Dendritic cell treated with granulocyte-macrophage colony-stimulating factor and Interleukin-4, amounts not matched to agents 40 ng/mL and 50 ng/mL, for 4 days (primary cell): ENCODE data around the gene CHTF8.
"Not testable (repeated sequence)": the region's sequence is repeated elsewhere in the genome, so short reads cannot be mapped to it uniquely, and the experiment has no call there.

Experiments used
- H3K27ac Mint-ChIP-seq: one replicate; pipeline ENCODE4 v1.8.0; 2022; ENCODE audit warnings: mild to moderate bottlenecking, mixed read lengths
- H3K27me3 Mint-ChIP-seq: one replicate; pipeline ENCODE4 v1.8.0; 2022; ENCODE audit warnings: mild to moderate bottlenecking, mixed read lengths
- H3K36me3 Mint-ChIP-seq: one replicate; pipeline ENCODE4 v1.8.0; 2022; ENCODE audit warnings: low read depth, mixed read lengths
- H3K4me1 Mint-ChIP-seq: one replicate; pipeline ENCODE4 v1.8.0; 2022; ENCODE audit warnings: low read depth, mixed read lengths
- H3K4me3 Mint-ChIP-seq: one replicate; pipeline ENCODE4 v1.8.0; 2022; ENCODE audit warnings: mild to moderate bottlenecking, moderate library complexity, mixed read lengths
- H3K9me3 Mint-ChIP-seq: one replicate; pipeline ENCODE4 v1.8.0; 2022; ENCODE audit warnings: mixed read lengths
- intact Hi-C: fragments of 100-400 bp; cut with micrococcal nuclease; formaldehyde crosslinking; loops from one replicate; pipeline ENCODE4 v1.15.0; 2022

CHTF8 gene

DNA sequence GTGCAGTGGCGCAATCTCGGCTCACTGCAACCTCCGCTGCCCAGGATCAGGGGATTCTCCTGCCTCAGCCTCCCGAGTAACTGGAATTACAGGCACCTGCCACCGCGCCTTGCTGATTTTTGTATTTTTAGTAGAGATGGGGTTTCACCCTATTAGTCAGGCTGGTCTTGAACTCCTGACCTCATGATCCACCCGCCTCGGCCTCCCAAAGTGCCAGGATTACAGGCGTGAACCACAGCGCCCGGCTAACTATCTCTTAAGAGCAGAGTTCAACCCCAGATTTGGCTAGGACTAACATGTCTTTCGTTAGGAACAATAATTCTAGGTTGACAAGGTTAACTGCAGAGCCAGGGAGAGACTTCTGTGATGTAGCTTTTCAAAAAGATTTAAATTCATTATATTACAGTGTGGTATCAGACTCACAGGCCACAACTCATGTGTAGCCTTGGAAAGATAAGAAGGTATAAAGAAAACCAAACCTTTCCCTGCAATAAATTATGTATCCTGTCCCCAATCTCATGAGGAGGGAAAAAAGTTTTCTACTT, 4.3 kb downstream of the CHTF8 start:
- no peaks in the 10 kb centered on the region for H3K9me3 Mint-ChIP-seq
- peaks cover 30% of the 10 kb centered on the region for H3K4me1 Mint-ChIP-seq
- H3K36me3 Mint-ChIP-seq: peaks cover 50% of the 10 kb centered on the region
- intact Hi-C loops: loop anchor here (10.0 kb wide), 1 partner anchor 423 kb away; no protein-coding TSS in a partner anchor
- no peak overlapping the region for H3K27ac Mint-ChIP-seq
- no peaks in the 10 kb centered on the region for H3K27me3 Mint-ChIP-seq
- H3K4me3 Mint-ChIP-seq: no peak overlapping the region

DNA sequence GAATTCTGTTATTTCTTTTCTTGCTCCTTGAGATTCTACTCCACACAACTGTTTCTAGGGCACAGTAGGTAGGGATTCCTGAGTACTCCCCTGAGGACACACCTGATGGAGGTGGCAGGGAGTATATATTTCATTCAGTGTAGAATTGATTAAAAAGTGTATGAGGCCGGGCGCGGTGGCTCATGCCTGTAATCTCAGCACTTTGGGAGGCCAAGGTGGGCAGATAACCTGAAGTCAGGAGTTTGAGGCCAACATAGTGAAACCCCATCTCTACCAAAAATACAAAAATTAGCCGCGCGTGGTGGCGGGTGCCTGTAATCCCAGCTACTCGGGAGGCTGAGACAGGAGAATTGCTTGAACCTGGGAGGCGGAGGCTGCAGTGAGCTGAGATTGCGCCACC, 5.6 kb downstream of the CHTF8 start:
- not testable (repeated sequence) for H3K27me3 Mint-ChIP-seq, H3K27ac Mint-ChIP-seq, H3K9me3 Mint-ChIP-seq, H3K4me3 Mint-ChIP-seq
- Mint-ChIP-seq H3K36me3 (peaks cover 46% of the 10 kb centered on the region), H3K4me1 (peaks cover 26% of the 10 kb centered on the region)
- intact Hi-C loops: loop anchor here (10.0 kb wide), 1 partner anchor 422 kb away; no protein-coding TSS in a partner anchor

GRCh38 chr16:69126221-69126620, 6.2 kb downstream of the CHTF8 start:
- H3K4me3 Mint-ChIP-seq: no peak overlapping the region
- H3K9me3 Mint-ChIP-seq: no peaks in the 10 kb centered on the region
- H3K36me3 Mint-ChIP-seq: peaks cover 46% of the 10 kb centered on the region
- intact Hi-C loops: loop anchor here (10.0 kb wide), 1 partner anchor 421 kb away; no protein-coding TSS in a partner anchor
- no peaks in the 10 kb centered on the region for H3K27me3 Mint-ChIP-seq
- no peak overlapping the region for H3K27ac Mint-ChIP-seq
- peaks cover 23% of the 10 kb centered on the region for H3K4me1 Mint-ChIP-seq

DNA sequence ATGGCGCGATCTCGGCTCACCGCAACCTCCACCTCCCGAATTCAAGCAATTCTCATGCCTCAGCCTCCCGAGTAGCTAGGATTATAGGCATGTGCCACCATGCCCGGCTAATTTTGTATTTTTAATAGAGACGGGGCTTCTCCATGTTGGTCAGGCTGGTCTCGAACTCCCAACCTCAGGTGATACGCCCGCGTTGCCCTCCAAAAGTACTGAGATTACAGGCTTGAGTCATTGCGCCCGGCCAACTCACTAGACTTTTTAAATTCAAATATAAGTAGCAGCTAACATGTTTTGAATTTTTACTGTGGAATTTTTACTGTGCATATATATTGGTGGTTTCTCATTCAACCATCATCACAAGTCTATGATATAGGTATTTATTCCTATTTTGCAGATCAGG, 7.4 kb downstream of the CHTF8 start:
- intact Hi-C loops: loop anchor here (2.0 to 10.0 kb wide), 3 partner anchors 222 to 598 kb away; no protein-coding TSS in a partner anchor
- H3K27me3 Mint-ChIP-seq, H3K9me3 Mint-ChIP-seq, H3K27ac Mint-ChIP-seq, H3K4me3 Mint-ChIP-seq: not testable (repeated sequence)
- Mint-ChIP-seq H3K36me3 (peaks cover 56% of the 10 kb centered on the region), H3K4me1 (peaks cover 18% of the 10 kb centered on the region)

GRCh38 chr16:69124406-69124805, 8.0 kb downstream of the CHTF8 start:
- H3K27ac Mint-ChIP-seq, H3K4me3 Mint-ChIP-seq, H3K27me3 Mint-ChIP-seq, H3K9me3 Mint-ChIP-seq: not testable (repeated sequence)
- H3K36me3 Mint-ChIP-seq: peaks cover 61% of the 10 kb centered on the region
- peaks cover 14% of the 10 kb centered on the region for H3K4me1 Mint-ChIP-seq
- intact Hi-C loops: loop anchor here (2.0 to 10.0 kb wide), 3 partner anchors 222 to 597 kb away; no protein-coding TSS in a partner anchor

GRCh38 chr16:69123910-69124309, 8.5 kb downstream of the CHTF8 start:
- intact Hi-C loops: loop anchor here (2.0 to 10.0 kb wide), 3 partner anchors 221 to 597 kb away; no protein-coding TSS in a partner anchor
- H3K4me3 Mint-ChIP-seq: no peak overlapping the region
- peaks cover 12% of the 10 kb centered on the region for H3K4me1 Mint-ChIP-seq
- H3K9me3 Mint-ChIP-seq: no peaks in the 10 kb centered on the region
- H3K27me3 Mint-ChIP-seq: no peaks in the 10 kb centered on the region
- no peak overlapping the region for H3K27ac Mint-ChIP-seq
- peaks cover 64% of the 10 kb centered on the region for H3K36me3 Mint-ChIP-seq

GRCh38 chr16:69120096-69120664, 12.2 kb downstream of the CHTF8 start:
- Mint-ChIP-seq H3K27me3 (no peaks in the 10 kb centered on the region), H3K4me3 (no peak overlapping the region), H3K4me1 (no peaks in the 10 kb centered on the region), H3K36me3 (peaks cover 78% of the 10 kb centered on the region), H3K27ac (no peak overlapping the region), H3K9me3 (no peaks in the 10 kb centered on the region)
- intact Hi-C loops: loop anchor here (5.0 to 10.0 kb wide), 2 partner anchors 415 to 593 kb away; no protein-coding TSS in a partner anchor

GRCh38 chr16:69119536-69119935, 12.9 kb downstream of the CHTF8 start:
- Mint-ChIP-seq H3K27me3 (no peaks in the 10 kb centered on the region), H3K9me3 (no peaks in the 10 kb centered on the region), H3K4me1 (no peaks in the 10 kb centered on the region), H3K4me3 (no peak overlapping the region), H3K36me3 (peaks cover 84% of the 10 kb centered on the region), H3K27ac (no peak overlapping the region)
- intact Hi-C loops: no loop called here

GRCh38 chr16:69118994-69119393, 13.4 kb downstream of the CHTF8 start:
- intact Hi-C loops: no loop called here
- H3K27me3 Mint-ChIP-seq: no peaks in the 10 kb centered on the region

GRCh38 chr16:69118468-69118867, 13.9 kb downstream of the CHTF8 start:
- peaks cover 95% of the 10 kb centered on the region for H3K36me3 Mint-ChIP-seq
- no peaks in the 10 kb centered on the region for H3K4me1 Mint-ChIP-seq
- intact Hi-C loops: no loop called here
- no peak overlapping the region for H3K27ac Mint-ChIP-seq
- no peaks in the 10 kb centered on the region for H3K27me3 Mint-ChIP-seq
- H3K4me3 Mint-ChIP-seq: no peak overlapping the region
- H3K9me3 Mint-ChIP-seq: no peaks in the 10 kb centered on the region

More at GRCh38 chr16:69118994-69119393, 13.4 kb downstream of the CHTF8 start:
- Mint-ChIP-seq H3K4me3 (no peak overlapping the region), H3K9me3 (no peaks in the 10 kb centered on the region), H3K36me3 (peaks cover 89% of the 10 kb centered on the region), H3K27ac (no peak overlapping the region), H3K4me1 (no peaks in the 10 kb centered on the region)

- Mint-ChIP-seq H3K36me3 (peaks cover 100% of the 10 kb centered on the region), H3K9me3 (no peaks in the 10 kb centered on the region), H3K27me3 (no peaks in the 10 kb centered on the region), H3K27ac (no peak overlapping the region), H3K4me3 (no peak overlapping the region), H3K4me1 (peaks cover 5% of the 10 kb centered on the region)
- intact Hi-C loops: no loop called here
These were observed 15.5 kb downstream of the CHTF8 start for GRCh38 chr16:69116906-69117305.

GRCh38 chr16:69116256-69116875, 16.0 kb downstream of the CHTF8 start:
- no peak overlapping the region for H3K27ac Mint-ChIP-seq
- intact Hi-C loops: no loop called here
- H3K27me3 Mint-ChIP-seq: no peaks in the 10 kb centered on the region
- no peaks in the 10 kb centered on the region for H3K9me3 Mint-ChIP-seq
- peaks cover 100% of the 10 kb centered on the region for H3K36me3 Mint-ChIP-seq
- H3K4me3 Mint-ChIP-seq: no peak overlapping the region
- H3K4me1 Mint-ChIP-seq: peaks cover 5% of the 10 kb centered on the region

- no peaks in the 10 kb centered on the region for H3K9me3 Mint-ChIP-seq
- intact Hi-C loops: no loop called here
- peaks cover 5% of the 10 kb centered on the region for H3K4me1 Mint-ChIP-seq
- peaks cover 100% of the 10 kb centered on the region for H3K36me3 Mint-ChIP-seq
- H3K27ac Mint-ChIP-seq: no peak overlapping the region
- H3K27me3 Mint-ChIP-seq: no peaks in the 10 kb centered on the region
- H3K4me3 Mint-ChIP-seq: no peak overlapping the region
These were observed 16.6 kb downstream of the CHTF8 start for GRCh38 chr16:69115837-69116236.

GRCh38 chr16:69115361-69115760, 17.0 kb downstream of the CHTF8 start:
- intact Hi-C loops: no loop called here
- Mint-ChIP-seq H3K4me1 (peaks cover 5% of the 10 kb centered on the region), H3K27ac (no peak overlapping the region), H3K36me3 (peaks cover 100% of the 10 kb centered on the region), H3K27me3 (no peaks in the 10 kb centered on the region), H3K9me3 (no peaks in the 10 kb centered on the region), H3K4me3 (no peak overlapping the region)
